Activated CD4-positive, alpha-beta T cell treated with anti-CD3 and anti-CD28 coated beads, Interleukin-2, Interleukin-6, amounts not matched to agents 100 ng/mL and 50 ng/mL, durations not matched to agents 16 hours and 8 hours (primary cell): ENCODE results near the gene AOX1.
"Not testable (repeated sequence)": the region's sequence is repeated elsewhere in the genome, so short reads cannot be mapped to it uniquely, and the experiment has no call there.

Experiments used
- DNase-seq: peaks from one replicate; pipeline ENCODE4 v3.0.0-alpha.2; 2020

The AOX1 gene

GRCh38 chr2:200603972-200604371, 18.2 kb downstream of the AOX1 start:
- DNase-seq, result no peak

GRCh38 chr2:200604571-200605255, 18.9 kb downstream of the AOX1 start:
- no peak for DNase-seq

GRCh38 chr2:200608341-200609027, 22.7 kb downstream of the AOX1 start:
- DNase-seq, result no peak

- DNase-seq, result no peak
Observed at GRCh38 chr2:200609028-200609614, 23.3 kb downstream of the AOX1 start.

DNA sequence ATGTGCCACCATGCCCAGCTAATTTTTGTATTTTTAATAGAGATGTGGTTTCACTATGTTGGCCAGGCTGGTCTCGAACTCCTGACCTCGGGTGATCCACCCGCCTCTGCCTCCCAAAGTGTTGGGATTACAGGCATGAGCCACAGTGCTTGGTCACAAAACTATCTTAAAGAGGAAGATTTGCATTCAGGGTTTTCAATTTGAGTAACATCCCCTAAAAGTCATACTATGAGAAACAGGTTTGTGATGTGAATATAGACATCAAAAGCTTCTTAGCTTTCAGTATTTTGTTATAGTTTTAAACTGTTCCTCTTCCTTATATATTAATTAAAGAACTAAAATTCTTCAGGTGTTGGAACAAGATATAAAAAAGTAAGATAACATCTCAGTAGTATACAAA, 24.4 kb downstream of the AOX1 start:
- DNase-seq, result peak; percentile 22

DNA sequence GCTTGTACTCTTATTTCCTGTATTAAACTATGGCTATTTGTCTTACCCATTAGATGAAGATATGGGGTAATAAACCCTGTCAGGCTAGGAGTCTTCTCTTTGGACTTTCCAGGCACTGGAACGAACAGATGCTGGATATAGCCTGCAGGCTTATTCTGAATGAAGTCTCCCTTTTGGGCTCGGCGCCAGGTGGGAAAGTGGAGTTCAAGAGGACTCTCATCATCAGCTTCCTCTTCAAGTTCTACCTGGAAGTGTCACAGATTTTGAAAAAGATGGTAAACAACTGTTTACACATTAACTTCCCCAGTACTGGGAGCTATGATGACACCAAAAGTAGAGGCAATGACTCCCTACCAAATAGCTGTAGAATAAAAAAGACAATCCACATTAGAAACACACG, 27.9 kb downstream of the AOX1 start:
- DNase-seq, result no peak

DNA sequence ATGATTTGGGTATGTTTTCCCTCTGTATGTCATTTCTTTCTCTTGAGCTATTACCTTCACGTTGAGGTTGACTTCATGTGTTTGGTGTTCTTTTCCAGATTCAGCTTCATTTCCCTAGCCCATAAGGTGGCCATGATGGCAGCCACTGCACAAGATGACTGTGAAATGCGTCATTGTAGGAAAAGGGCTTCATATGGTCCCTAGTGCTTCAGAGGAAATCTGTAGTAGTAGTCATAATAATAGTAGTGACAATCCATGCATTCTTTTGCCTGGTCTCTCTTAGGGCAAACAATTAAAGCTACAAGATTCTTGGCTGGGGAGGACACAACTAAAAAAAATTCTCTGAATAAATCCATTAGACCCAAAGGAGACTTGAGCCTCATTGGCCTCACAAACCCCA, 28.4 kb downstream of the AOX1 start:
- peak; percentile 48 for DNase-seq

GRCh38 chr2:200615247-200615646, 29.4 kb downstream of the AOX1 start:
- no peak for DNase-seq

DNA sequence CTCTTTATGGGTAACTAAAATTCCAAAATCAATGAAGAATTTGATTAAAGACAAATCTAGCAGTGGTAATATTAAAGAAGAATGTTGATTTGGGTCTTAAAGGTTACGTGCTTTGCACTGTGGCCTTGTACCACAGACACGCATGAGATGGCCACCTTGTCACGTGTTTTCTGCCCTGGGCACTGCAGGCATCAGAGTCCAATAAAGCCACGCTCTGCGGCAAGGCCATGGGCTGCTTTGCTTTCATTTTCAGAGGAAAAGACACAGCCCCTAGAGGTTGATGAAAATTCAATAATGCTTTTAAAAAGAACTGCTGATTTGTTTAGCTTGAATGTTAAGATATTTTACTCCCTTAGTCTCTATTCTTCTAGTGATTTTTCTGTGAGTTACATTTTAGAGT, 30.4 kb downstream of the AOX1 start:
- no peak for DNase-seq

GRCh38 chr2:200616656-200617055, 30.8 kb downstream of the AOX1 start:
- DNase-seq, result no peak

GRCh38 chr2:200617156-200618053, 31.6 kb downstream of the AOX1 start:
- no peak for DNase-seq

DNA sequence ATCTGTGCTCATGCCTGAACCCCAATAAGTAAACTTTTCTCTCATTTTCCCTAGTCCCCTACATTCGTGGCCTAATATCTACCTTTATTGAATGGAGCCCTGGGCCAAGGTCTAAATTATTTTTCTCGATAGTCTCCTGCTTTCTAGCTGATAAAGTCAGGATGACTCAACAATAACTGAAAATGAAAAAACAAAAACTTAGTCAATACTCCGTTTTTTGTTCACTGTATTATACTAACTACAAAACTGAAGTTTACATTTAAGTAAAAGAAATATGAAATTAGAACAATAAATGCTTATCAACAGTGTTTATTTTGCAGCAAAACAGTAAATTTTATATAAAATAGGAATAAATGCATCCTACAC, 32.2 kb downstream of the AOX1 start:
- no peak for DNase-seq

- peak; percentile 10 for DNase-seq
Observed at GRCh38 chr2:200618590-200619021, 32.8 kb downstream of the AOX1 start.

DNA sequence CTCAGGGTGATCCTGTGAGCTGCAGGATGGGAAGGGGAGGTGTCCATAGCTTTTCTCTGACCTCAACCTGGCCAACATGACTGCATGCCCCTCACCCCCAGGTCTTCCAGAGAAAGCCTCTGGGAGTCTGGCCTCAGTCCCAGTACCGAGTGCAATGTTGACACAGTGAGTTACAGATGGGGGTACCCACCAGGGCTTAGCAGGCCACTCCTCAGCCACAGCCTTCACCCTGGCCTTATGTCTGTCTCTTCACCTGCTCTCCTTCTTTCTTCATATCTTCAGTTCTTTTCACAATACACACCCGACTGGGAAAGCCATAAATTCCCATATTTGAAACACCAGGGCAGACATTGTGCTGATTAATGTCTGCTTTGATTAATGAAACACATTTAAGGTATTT, 33.5 kb downstream of the AOX1 start:
- DNase-seq, result no peak

- no peak for DNase-seq
Observed at GRCh38 chr2:200620606-200621390, 35.0 kb downstream of the AOX1 start.

- no peak for DNase-seq
Observed at GRCh38 chr2:200622106-200622505, 36.3 kb downstream of the AOX1 start.

DNA sequence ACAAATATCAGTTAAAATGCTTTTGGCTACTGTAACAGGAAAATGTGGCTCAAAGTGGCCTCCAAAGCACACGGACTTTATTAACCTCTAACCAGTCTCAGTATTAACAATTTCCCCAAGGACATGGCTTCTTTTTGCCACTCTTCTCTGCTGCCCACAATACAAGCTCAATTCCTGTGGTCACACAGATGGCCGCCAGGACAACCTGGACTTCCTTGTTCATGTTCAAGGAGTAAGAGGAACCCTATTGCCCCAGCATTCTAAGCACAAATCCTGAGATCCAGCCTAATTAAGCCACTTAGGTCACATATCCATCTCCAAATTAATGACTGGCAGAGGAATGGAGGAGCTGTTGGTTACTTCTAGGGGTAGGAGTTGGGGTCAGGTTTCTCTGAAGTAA, 38.2 kb downstream of the AOX1 start:
- DNase-seq, result no peak

- DNase-seq, result no peak
Observed at GRCh38 chr2:200624658-200625057, 38.8 kb downstream of the AOX1 start.

GRCh38 chr2:200625282-200625681, 39.5 kb downstream of the AOX1 start:
- no peak for DNase-seq

DNA sequence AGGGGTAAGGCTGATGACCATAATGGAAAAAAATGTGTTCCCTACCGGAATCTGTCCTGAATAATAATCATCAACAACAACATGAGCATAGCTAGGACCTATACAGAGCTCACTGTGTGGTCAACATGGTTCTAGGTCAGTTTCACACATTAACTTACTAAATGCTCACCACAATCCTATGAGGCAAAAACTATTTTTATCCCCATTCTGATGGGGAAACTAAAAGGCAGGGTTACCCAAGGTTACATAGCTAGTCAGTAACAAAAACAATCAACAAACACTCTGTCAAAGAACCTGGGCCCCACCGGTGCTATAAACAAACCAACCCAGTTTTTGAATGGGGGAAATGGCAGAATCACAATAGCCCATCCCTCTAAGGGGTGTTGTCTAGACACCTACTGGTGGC, 40.1 kb downstream of the AOX1 start:
- no peak for DNase-seq

- no peak for DNase-seq
Observed at GRCh38 chr2:200627110-200627770, 41.4 kb downstream of the AOX1 start.

DNA sequence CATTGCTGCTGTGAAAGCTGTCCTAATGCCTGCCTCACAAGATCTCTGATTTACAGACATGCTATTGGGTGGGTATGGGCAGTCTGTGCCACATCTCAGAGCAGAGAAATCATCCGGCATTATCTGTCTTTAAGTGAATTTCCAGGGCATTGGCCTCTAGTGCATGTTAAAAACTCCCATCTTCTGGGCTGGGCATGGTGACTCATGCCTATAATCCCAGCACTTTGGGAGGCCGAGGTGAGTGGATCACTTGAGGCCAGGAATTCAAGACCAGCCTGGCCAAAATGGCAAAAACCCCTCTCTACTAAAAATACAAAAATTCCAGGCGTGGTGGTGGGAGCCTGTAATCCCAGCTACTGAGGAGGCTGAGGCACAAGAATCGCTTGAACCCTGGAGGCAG, 42.6 kb downstream of the AOX1 start:
- DNase-seq, result not testable (repeated sequence)
